ENCODE measurements around the gene BARHL1. TPM values are rescaled to one million over a fixed set of nuclear protein-coding genes. Genes with fewer than 3 reads are reported as not detected.

BARHL1 gene
- total and polyA plus RNA-seq, 8 donors, result not detected

GRCh38 chr9:132551556-132551955 lies 30.9 kb upstream of the BARHL1 start:
- Histone ChIP-seq H3K27ac (no peak overlapping the region), H3K27me3 (peaks cover 0 to 20% (median 9%) of the 10 kb centered on the region in 3 donors), H3K36me3 (no peaks in the 10 kb centered on the region), H3K4me3 (no peak overlapping the region), H3K9me3 (no peaks in the 10 kb centered on the region), H3K4me1 (peaks cover 0 to 4% (median 3%) of the 10 kb centered on the region in 4 donors)
- WGBS, 5 donors, result 72 to 81% (median 80%) methylated on average over 12 to 13 of the region's 13 CpGs
- no peak for DNase-seq
- intact Hi-C loops (cut with DNase I; ENCODE audit: low total_unique reads), result no loop called here
- TF ChIP-seq CTCF (IDR thresholded peaks at IDR 0.05) (no peak), POLR2AphosphoS5 (IDR thresholded peaks at IDR 0.05) (no peak), POLR2A (IDR thresholded peaks at IDR 0.05) (no peak), EP300 (IDR thresholded peaks at IDR 0.05) (no peak)

DNA sequence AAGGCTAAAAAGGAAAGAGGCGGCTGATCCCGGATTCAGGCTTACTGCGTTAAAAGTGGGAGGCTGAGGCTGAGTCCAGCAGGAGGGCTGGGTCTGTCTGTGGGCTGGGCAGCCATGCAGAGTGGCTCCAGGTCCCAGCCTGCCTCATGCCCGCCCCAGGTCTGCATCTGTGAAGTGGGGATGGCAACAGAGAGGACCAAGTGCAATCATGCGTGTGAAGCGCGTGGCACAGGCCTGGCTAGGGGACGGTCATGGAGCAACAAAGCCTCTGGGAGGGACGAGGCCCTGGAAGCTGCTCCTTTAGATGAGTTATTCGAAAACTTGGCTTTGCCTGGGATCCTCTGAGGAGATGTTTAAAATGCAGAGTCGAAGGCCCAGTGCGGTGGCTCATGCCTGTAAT lies 30.4 kb upstream of the BARHL1 start:
- Histone ChIP-seq H3K4me3 (no peak overlapping the region), H3K27me3 (peaks cover 0 to 20% (median 4%) of the 10 kb centered on the region in 3 donors), H3K4me1 (no peaks in the 10 kb centered on the region), H3K36me3 (no peaks in the 10 kb centered on the region), H3K9me3 (no peaks in the 10 kb centered on the region), H3K27ac (no peak overlapping the region)
- intact Hi-C loops (cut with DNase I; ENCODE audit: low total_unique reads), result no loop called here
- TF ChIP-seq EP300 (IDR thresholded peaks at IDR 0.05), result no peak
- TF ChIP-seq CTCF (IDR thresholded peaks at IDR 0.05), result no peak
- TF ChIP-seq POLR2AphosphoS5 (IDR thresholded peaks at IDR 0.05), result no peak
- no peak for TF ChIP-seq POLR2A (IDR thresholded peaks at IDR 0.05)
- DNase-seq, result no peak
- 88 to 93% (median 93%) methylated on average over 12 of the region's 12 CpGs for WGBS, 5 donors

GRCh38 chr9:132554755-132555154 lies 27.7 kb upstream of the BARHL1 start:
- intact Hi-C loops (cut with DNase I; ENCODE audit: low total_unique reads), result no loop called here
- H3K9me3 ChIP-seq, result no peaks in the 10 kb centered on the region
- WGBS, 5 donors, result 78 to 93% (median 87%) methylated on average over 2 of the region's 2 CpGs
- H3K4me3 ChIP-seq, result no peak overlapping the region
- no peak for TF ChIP-seq POLR2AphosphoS5 (IDR thresholded peaks at IDR 0.05)
- no peak for TF ChIP-seq CTCF (IDR thresholded peaks at IDR 0.05)
- no peak for TF ChIP-seq POLR2A (IDR thresholded peaks at IDR 0.05)
- no peak for TF ChIP-seq EP300 (IDR thresholded peaks at IDR 0.05)
- DNase-seq, result no peak
- no peaks in the 10 kb centered on the region for H3K4me1 ChIP-seq
- no peaks in the 10 kb centered on the region for H3K36me3 ChIP-seq
- H3K27me3 ChIP-seq, result peaks cover 0 to 32% (median 9%) of the 10 kb centered on the region in 3 donors
- H3K27ac ChIP-seq, result no peak overlapping the region

DNA sequence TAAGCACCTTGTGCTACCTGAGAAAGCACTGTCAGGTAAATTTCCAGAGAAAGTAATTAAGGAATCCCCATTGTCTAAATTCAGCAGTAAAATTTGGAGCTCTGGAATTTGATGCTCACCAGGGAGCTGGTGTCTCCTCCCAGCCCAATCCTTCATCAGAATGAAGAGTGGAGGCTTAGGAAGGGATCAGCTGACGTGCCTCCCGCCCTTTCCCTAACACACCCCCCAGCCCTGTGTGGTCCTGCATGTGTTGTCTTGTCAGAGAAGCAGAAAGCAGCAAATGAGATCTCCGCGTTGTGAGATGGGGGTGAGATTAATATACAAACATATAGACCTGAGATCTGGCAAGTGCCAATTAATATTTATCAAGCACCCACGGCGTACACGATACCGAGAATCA lies 26.9 kb upstream of the BARHL1 start:
- TF ChIP-seq EP300 (IDR thresholded peaks at IDR 0.05) (no peak), CTCF (IDR thresholded peaks at IDR 0.05) (no peak), POLR2A (IDR thresholded peaks at IDR 0.05) (no peak), POLR2AphosphoS5 (IDR thresholded peaks at IDR 0.05) (no peak)
- no peaks in the 10 kb centered on the region for H3K9me3 ChIP-seq
- no peak overlapping the region for H3K4me3 ChIP-seq
- peaks cover 0 to 36% (median 9%) of the 10 kb centered on the region in 3 donors for H3K27me3 ChIP-seq
- no peaks in the 10 kb centered on the region for H3K36me3 ChIP-seq
- H3K27ac ChIP-seq, result no peak overlapping the region
- intact Hi-C loops (cut with DNase I; ENCODE audit: low total_unique reads), result no loop called here
- no peaks in the 10 kb centered on the region for H3K4me1 ChIP-seq
- DNase-seq, result no peak
- WGBS, 5 donors, result 57 to 83% (median 63%) methylated on average over 8 of the region's 8 CpGs

Measured in stomach (tissue), 9 donors.